H1 (cell line): Measurements from ENCODE around the gene TRIM43.
"Not testable (repeated sequence)": the region's sequence is repeated elsewhere in the genome, so short reads cannot be mapped to it uniquely, and the experiment has no call there.

Source experiments
- ATF2 ChIP-seq: IDR thresholded peaks from 2 replicates; pipeline ENCODE4 v1.6.1; 2012; ENCODE audit warnings: low read length, inconsistent platforms
- BRCA1 ChIP-seq: IDR thresholded peaks from 2 replicates; pipeline ENCODE4 v1.6.1; 2012; ENCODE audit warnings: low read depth, low read length, improper control_type of control experiment
- CEBPB ChIP-seq: IDR thresholded peaks from 2 replicates; pipeline ENCODE4 v1.6.1; 2012; ENCODE audit warnings: low read depth, low read length
- CHD2 ChIP-seq: IDR thresholded peaks from 2 replicates; pipeline ENCODE4 v1.6.1; 2012; ENCODE audit warnings: low read length, improper control_type of control experiment
- CREB1 ChIP-seq: IDR thresholded peaks from 2 replicates; pipeline ENCODE4 v1.6.1; 2012; ENCODE audit warnings: inconsistent platforms
- CTCF ChIP-seq, 3 experiments: IDR thresholded peaks; 1 replicate in 2 of 3; 2 replicates in 1 of 3; pipeline versions ENCODE4 v1.5.1 to v1.6.1; 2011; ENCODE audit warnings: low read length in 3 of 3, mild to moderate bottlenecking in 3 of 3, inconsistent platforms in 2 of 3, low read depth in 1 of 3, moderate library complexity in 1 of 3; ENCODE audit not compliant: insufficient read depth in 1 of 3; ENCODE audit errors: control extremely low read depth in 1 of 3
- EP300 ChIP-seq, 2 experiments: IDR thresholded peaks; 1 replicate in 1 of 2; 2 replicates in 1 of 2; pipeline ENCODE4 v1.6.1; 2011 to 2012; ENCODE audit warnings: low read depth in 2 of 2, low read length in 2 of 2, mild to moderate bottlenecking in 2 of 2, borderline replicate concordance in 1 of 2, inconsistent platforms in 1 of 2, moderate library complexity in 1 of 2
- EZH2 ChIP-seq: fragments of 200-600 bp; sonication (generic); IDR thresholded peaks from 2 replicates; pipeline ENCODE4 v1.7.1; 2012; ENCODE audit warnings: low read depth, mild to moderate bottlenecking, moderate library complexity, low read length, inconsistent platforms; ENCODE audit not compliant: severe bottlenecking
- KDM1A ChIP-seq: fragments of 200-600, 300-600 bp; sonication (generic); IDR thresholded peaks from 2 replicates; pipeline ENCODE4 v1.7.1; 2016; ENCODE audit warnings: mild to moderate bottlenecking, low read length, borderline replicate concordance
- MAX ChIP-seq: IDR thresholded peaks from 2 replicates; pipeline ENCODE4 v1.6.1; 2012; ENCODE audit warnings: inconsistent platforms
- POLR2A ChIP-seq, 2 experiments: IDR thresholded peaks; 1 replicate in 1 of 2; 2 replicates in 1 of 2; pipeline ENCODE4 v1.6.1; 2011; ENCODE audit warnings: low read depth in 2 of 2, low read length in 2 of 2, mild to moderate bottlenecking in 2 of 2; ENCODE audit errors: control extremely low read depth in 1 of 2
- POLR2AphosphoS5 ChIP-seq: IDR thresholded peaks from 2 replicates; pipeline ENCODE4 v1.6.1; 2011; ENCODE audit warnings: low read depth, low read length
- SP2 ChIP-seq: IDR thresholded peaks from 2 replicates; pipeline ENCODE4 v1.6.1; 2012; ENCODE audit warnings: mild to moderate bottlenecking, low read length, inconsistent platforms
- ZNF274 ChIP-seq: IDR thresholded peaks from 2 replicates; pipeline ENCODE4 v1.7.0; 2012; ENCODE audit warnings: low read length, borderline replicate concordance; ENCODE audit errors: extremely low read depth

GRCh38 chr2:95645312-95645711 lies 53.5 kb downstream of the TRIM43 start:
- not testable (repeated sequence) for TF ChIP-seq EZH2; KDM1A; SP2; POLR2A (IDR thresholded peaks at IDR 0.05; ENCODE audit: control extremely low read depth in 1 of 2, low read depth in 2 of 2, low read length in 2 of 2); BRCA1; CTCF (IDR thresholded peaks at IDR 0.05; ENCODE audit: control extremely low read depth in 1 of 3, insufficient read depth in 1 of 3, low read depth in 1 of 3, low read length in 3 of 3); ZNF274; CEBPB; EP300 (IDR thresholded peaks at IDR 0.05; ENCODE audit: borderline replicate concordance in 1 of 2, low read depth in 2 of 2, low read length in 2 of 2); MAX; ATF2; CHD2; POLR2AphosphoS5; CREB1
